ENCODE results near the gene GDPD5.

GRCh38 chr11:75439026-75439425, 86.7 kb downstream of the GDPD5 start:
- TF ChIP-seq, protein P1, sequence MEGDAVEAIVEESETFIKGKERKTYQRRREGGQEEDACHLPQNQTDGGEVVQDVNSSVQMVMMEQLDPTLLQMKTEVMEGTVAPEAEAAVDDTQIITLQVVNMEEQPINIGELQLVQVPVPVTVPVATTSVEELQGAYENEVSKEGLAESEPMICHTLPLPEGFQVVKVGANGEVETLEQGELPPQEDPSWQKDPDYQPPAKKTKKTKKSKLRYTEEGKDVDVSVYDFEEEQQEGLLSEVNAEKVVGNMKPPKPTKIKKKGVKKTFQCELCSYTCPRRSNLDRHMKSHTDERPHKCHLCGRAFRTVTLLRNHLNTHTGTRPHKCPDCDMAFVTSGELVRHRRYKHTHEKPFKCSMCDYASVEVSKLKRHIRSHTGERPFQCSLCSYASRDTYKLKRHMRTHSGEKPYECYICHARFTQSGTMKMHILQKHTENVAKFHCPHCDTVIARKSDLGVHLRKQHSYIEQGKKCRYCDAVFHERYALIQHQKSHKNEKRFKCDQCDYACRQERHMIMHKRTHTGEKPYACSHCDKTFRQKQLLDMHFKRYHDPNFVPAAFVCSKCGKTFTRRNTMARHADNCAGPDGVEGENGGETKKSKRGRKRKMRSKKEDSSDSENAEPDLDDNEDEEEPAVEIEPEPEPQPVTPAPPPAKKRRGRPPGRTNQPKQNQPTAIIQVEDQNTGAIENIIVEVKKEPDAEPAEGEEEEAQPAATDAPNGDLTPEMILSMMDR (IDR thresholded peaks at IDR 0.05; ENCODE audit: borderline replicate concordance, extremely low read depth, low read length, poor library complexity, severe bottlenecking) = no peak
- no peak for TF ChIP-seq EZH2 (IDR thresholded peaks at IDR 0.05; ENCODE audit: borderline replicate concordance, low read depth, low read length, severe bottlenecking)
